ENCODE measurements around the gene UNKL. TPM values are rescaled to one million over a fixed set of nuclear protein-coding genes. Genes with fewer than 3 reads are reported as not detected.

The UNKL gene
- total RNA-seq, 1 experiment from 2014 or later = 32.0 TPM

- peak overlapping the region; percentile 29; the same call in 1 of the 2 replicates for H3K14ac ChIP-seq (ENCODE audit: insufficient read depth, low read length)
- 0 out of 2 replicates have a peak overlapping the region, but pooled peaks have one; percentile 24 for H2BK15ac ChIP-seq (ENCODE audit: low read depth, low read length)
- no peak overlapping the region for H2AFZ ChIP-seq (ENCODE audit: low read length)
- H3K4ac ChIP-seq (ENCODE audit: low read depth, low read length) = no peak overlapping the region
- Mint-ChIP-seq H3K36me3 (ENCODE audit: insufficient read depth in 1 of 3, low read depth in 3 of 3) (no peaks in the 10 kb centered on the region), H3K27me3 (ENCODE audit: low read depth) (no peaks in the 10 kb centered on the region), H3K9me3 (no peaks in the 10 kb centered on the region), H3K4me3 (no peak overlapping the region), H3K4me1 (no peaks in the 10 kb centered on the region; a peak in 1 of 4 replicates), H3K27ac (no peak overlapping the region)
- H2BK120ac ChIP-seq (ENCODE audit: low read depth, low read length, poor library complexity, severe bottlenecking) = no peak overlapping the region
- H3K56ac ChIP-seq (ENCODE audit: insufficient read length, low read depth, low read length) = no peak overlapping the region
- no CpG with 5 or more reads among the region's 40 CpGs for WGBS (ENCODE audit: extremely low coverage, insufficient read length, low lambda C conversion rate)
- no peaks in the 10 kb centered on the region for H4K20me1 ChIP-seq (ENCODE audit: control insufficient read depth, insufficient read depth, insufficient read length)
- H3K23me2 ChIP-seq (ENCODE audit: insufficient read length, low read depth, low read length, poor library complexity, severe bottlenecking) = no peaks in the 10 kb centered on the region
- DNase-seq = no peak
- H3K79me2 ChIP-seq (ENCODE audit: insufficient read depth, low read length) = no peaks in the 10 kb centered on the region
- H3K9ac ChIP-seq (ENCODE audit: extremely low read depth, insufficient read length, low read length) = no peak overlapping the region
- no peak overlapping the region for H2BK12ac ChIP-seq (ENCODE audit: insufficient read length, low read depth, low read length)
- H3K9me3 ChIP-seq (ENCODE audit: control insufficient read depth, low read depth, low read length) = no peaks in the 10 kb centered on the region
- H2AK5ac ChIP-seq (ENCODE audit: insufficient read length, low read length) = no peak overlapping the region
- H3K18ac ChIP-seq (ENCODE audit: insufficient read length, low read depth, low read length) = no peak overlapping the region
- no peaks in the 10 kb centered on the region for H3K79me1 ChIP-seq (ENCODE audit: insufficient read depth, low read depth, low read length, poor library complexity, severe bottlenecking)
- H3K23ac ChIP-seq (ENCODE audit: insufficient read length, low read depth, low read length) = no peak overlapping the region
- no peak for TF ChIP-seq CTCF (conservative IDR thresholded peaks at IDR 0.05)
- H3K27ac ChIP-seq (ENCODE audit: insufficient read length, low read depth, low read length) = no peak overlapping the region
- no peak overlapping the region for H4K8ac ChIP-seq (replicated peaks; ENCODE audit: insufficient read length, low read depth, low read length)
- H2BK5ac ChIP-seq (ENCODE audit: insufficient read length, low read length) = no peak overlapping the region
- no peak overlapping the region for H4K5ac ChIP-seq (ENCODE audit: insufficient read length, low read depth, low read length)
- no peak overlapping the region for H3T11ph ChIP-seq (ENCODE audit: low read length)
- no peak overlapping the region for H4K91ac ChIP-seq (ENCODE audit: insufficient read length, low read depth, low read length)
- no peaks in the 10 kb centered on the region for H3K4me1 ChIP-seq (ENCODE audit: insufficient read depth, low read length)
- H2BK20ac ChIP-seq (ENCODE audit: low read depth, low read length, poor library complexity, severe bottlenecking) = no peak overlapping the region
- no peaks in the 10 kb centered on the region for H3K27me3 ChIP-seq (ENCODE audit: insufficient read depth, low read length)
- H3K4me2 ChIP-seq (ENCODE audit: insufficient read depth, insufficient read length, low read length) = no peak overlapping the region
Measured at GRCh38 chr16:1434644-1435592, 20.4 kb upstream of the UNKL start.
